ENCODE measurements around the gene AHCTF1. TPM values are rescaled to one million over a fixed set of nuclear protein-coding genes. Genes with fewer than 3 reads are reported as not detected.
"Not testable (repeated sequence)": the region's sequence is repeated elsewhere in the genome, so short reads cannot be mapped to it uniquely, and the experiment has no call there.

AHCTF1 gene
- total RNA-seq, 1 donor from 2014 or later: 20.2 TPM

DNA sequence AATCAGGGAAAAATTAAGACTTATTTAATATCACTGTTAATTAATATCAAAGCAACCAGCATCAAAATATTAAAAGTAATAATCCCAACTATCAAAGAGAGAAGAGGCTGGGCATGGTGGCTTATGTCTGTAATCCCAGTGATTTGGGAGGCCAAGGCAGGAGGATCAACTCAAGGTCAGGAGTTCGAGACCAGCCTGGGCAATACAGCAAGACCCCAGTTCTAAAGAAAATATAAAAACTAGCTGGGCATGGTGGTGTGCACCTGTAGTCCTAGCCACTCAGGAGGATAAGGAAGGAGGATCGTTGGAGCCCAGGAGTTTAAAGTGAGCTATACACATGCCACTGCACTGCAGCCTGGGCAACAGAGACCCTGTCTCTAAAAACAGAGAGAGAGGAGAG is 43.2 kb downstream of the AHCTF1 start:
- H3K9me3 Mint-ChIP-seq (ENCODE audit: unreplicated experiment): no peaks in the 10 kb centered on the region

DNA sequence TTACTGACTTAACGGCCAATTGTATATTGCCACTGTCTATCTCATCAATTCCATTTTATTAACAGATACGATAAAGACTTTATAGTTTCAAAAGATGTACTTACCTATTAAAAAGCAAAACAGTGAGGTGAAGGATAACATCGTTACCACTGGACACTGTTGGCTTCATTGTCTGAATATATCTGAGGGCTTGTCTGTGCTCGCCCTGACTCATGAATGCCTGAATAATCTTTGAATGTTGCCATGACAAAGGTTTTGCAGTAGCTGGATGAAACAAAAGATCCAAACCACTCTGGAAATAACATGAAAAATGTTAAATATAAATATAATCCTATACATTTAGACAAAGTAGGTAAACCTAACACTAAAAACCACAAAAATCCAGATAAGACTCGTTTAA is 46.4 kb downstream of the AHCTF1 start:
- not testable (repeated sequence) for DNase-seq (ENCODE audit: low spot score)

More for the DNA sequence above, 43.2 kb downstream of the AHCTF1 start:
- TF ChIP-seq, protein P1, sequence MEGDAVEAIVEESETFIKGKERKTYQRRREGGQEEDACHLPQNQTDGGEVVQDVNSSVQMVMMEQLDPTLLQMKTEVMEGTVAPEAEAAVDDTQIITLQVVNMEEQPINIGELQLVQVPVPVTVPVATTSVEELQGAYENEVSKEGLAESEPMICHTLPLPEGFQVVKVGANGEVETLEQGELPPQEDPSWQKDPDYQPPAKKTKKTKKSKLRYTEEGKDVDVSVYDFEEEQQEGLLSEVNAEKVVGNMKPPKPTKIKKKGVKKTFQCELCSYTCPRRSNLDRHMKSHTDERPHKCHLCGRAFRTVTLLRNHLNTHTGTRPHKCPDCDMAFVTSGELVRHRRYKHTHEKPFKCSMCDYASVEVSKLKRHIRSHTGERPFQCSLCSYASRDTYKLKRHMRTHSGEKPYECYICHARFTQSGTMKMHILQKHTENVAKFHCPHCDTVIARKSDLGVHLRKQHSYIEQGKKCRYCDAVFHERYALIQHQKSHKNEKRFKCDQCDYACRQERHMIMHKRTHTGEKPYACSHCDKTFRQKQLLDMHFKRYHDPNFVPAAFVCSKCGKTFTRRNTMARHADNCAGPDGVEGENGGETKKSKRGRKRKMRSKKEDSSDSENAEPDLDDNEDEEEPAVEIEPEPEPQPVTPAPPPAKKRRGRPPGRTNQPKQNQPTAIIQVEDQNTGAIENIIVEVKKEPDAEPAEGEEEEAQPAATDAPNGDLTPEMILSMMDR (IDR thresholded peaks at IDR 0.05; ENCODE audit: unreplicated experiment): no peak
- Mint-ChIP-seq H3K4me3 (ENCODE audit: unreplicated experiment) (no peak overlapping the region), H3K4me1 (ENCODE audit: unreplicated experiment) (no peaks in the 10 kb centered on the region), H3K27ac (ENCODE audit: unreplicated experiment) (no peak overlapping the region), H3K36me3 (ENCODE audit: low read depth, unreplicated experiment) (peaks cover 6% of the 10 kb centered on the region), H3K27me3 (ENCODE audit: unreplicated experiment) (no peaks in the 10 kb centered on the region)
- no peak for DNase-seq (ENCODE audit: low spot score)

DNA sequence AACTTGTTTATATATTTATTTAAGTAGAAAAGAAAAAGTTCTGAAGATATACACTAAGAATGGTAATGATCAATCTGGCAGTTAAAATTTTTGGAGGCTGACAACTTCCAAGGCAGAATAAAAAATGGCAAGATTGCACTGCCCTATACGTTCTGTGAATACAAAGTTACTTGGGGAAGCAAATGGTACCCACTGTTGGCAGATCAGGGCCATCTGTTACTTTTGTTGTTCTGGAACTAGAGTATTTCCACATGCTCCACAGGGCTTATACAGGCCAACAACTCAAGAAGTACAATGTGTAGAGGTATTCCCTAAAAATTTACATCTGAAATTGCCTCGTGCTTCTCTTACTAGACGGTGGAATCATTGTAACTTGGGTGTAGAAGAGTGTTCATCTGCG is 53.2 kb downstream of the AHCTF1 start:
- no peaks in the 10 kb centered on the region for H3K9me3 Mint-ChIP-seq (ENCODE audit: unreplicated experiment)
- H3K4me1 Mint-ChIP-seq (ENCODE audit: unreplicated experiment): no peaks in the 10 kb centered on the region
- no peak for DNase-seq (ENCODE audit: low spot score)
- no peak overlapping the region for H3K27ac Mint-ChIP-seq (ENCODE audit: unreplicated experiment)
- TF ChIP-seq, protein P1 (IDR thresholded peaks at IDR 0.05; ENCODE audit: unreplicated experiment): no peak
- H3K36me3 Mint-ChIP-seq (ENCODE audit: low read depth, unreplicated experiment): peaks cover 19% of the 10 kb centered on the region
- no peak overlapping the region for H3K4me3 Mint-ChIP-seq (ENCODE audit: unreplicated experiment)
- peaks cover 1% of the 10 kb centered on the region for H3K27me3 Mint-ChIP-seq (ENCODE audit: unreplicated experiment)

More for the DNA sequence above, 46.4 kb downstream of the AHCTF1 start:
- not testable (repeated sequence) for H3K27me3 Mint-ChIP-seq (ENCODE audit: unreplicated experiment); H3K4me1 Mint-ChIP-seq (ENCODE audit: unreplicated experiment); H3K27ac Mint-ChIP-seq (ENCODE audit: unreplicated experiment); H3K36me3 Mint-ChIP-seq (ENCODE audit: low read depth, unreplicated experiment); H3K4me3 Mint-ChIP-seq (ENCODE audit: unreplicated experiment); H3K9me3 Mint-ChIP-seq (ENCODE audit: unreplicated experiment)

DNA sequence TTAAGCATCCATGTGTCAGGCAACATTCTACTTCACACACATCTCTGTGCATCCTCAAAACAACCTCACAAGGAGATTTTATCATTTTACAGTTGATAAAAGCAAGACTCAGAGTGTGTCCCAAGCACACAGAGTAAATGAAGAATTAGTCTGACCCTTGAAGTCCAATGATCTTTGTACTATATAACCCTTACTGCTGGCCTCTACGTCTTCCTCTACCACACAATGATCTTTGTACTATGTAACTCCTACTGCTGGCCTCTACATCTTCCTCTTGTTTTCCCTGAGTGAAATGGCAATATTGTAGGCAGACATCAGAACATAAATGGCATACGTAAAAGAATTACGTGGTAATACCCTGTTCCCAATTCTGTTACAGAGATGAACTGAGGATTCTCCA is 55.3 kb downstream of the AHCTF1 start:
- Mint-ChIP-seq H3K27ac (ENCODE audit: unreplicated experiment) (no peak overlapping the region), H3K4me1 (ENCODE audit: unreplicated experiment) (no peaks in the 10 kb centered on the region), H3K4me3 (ENCODE audit: unreplicated experiment) (peak overlapping the region; percentile 22), H3K36me3 (ENCODE audit: low read depth, unreplicated experiment) (peaks cover 20% of the 10 kb centered on the region), H3K9me3 (ENCODE audit: unreplicated experiment) (no peaks in the 10 kb centered on the region), H3K27me3 (ENCODE audit: unreplicated experiment) (peaks cover 1% of the 10 kb centered on the region)
- DNase-seq (ENCODE audit: low spot score): no peak
- TF ChIP-seq, protein P1 (IDR thresholded peaks at IDR 0.05; ENCODE audit: unreplicated experiment): no peak

DNA sequence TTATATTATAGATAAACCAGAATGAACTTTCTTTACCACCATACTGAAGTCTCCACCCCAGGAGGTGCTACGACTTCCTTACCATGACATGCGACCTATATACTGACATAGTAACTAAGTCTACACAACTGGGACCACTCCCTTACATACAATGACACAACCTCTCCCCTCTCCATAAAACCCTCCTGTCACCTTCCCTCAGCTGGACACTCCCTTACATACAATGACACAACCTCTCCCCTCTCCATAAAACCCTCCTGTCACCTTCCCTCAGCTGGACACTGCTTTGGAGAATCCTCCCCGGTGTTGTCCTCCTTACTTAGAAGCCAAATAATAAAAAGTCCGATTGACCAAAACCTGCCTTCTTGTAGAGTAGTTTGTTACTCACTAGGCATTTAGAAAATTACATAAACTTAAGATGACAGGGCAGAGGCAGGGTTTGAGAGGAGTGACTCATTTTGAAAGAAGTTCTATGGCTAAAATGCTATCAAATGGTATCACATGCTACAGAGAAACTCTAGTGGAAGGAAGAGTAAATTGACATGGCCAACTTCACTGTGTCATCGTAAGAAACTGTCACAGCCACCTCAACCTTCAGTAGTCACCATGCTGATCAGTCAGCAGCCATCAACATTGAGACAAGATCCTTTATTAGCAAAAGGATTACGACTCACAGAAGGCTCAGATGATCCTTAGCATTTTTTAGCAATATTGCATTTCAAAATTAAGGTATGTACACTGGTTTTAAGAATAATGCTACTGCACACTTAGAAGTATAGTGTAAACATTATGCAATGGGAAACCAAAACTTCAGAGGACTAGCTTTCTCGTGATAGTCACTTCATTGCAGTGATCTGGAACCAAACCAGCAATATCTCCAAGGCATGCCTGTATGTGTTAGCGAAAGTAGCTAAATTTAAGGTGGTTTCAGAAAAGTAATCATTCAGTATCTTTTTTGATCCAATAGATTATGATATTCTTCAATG is 56.4 kb downstream of the AHCTF1 start:
- TF ChIP-seq, protein P1 (IDR thresholded peaks at IDR 0.05; ENCODE audit: unreplicated experiment): no peak
- peaks cover 1% of the 10 kb centered on the region for H3K27me3 Mint-ChIP-seq (ENCODE audit: unreplicated experiment)
- no peak overlapping the region for H3K4me3 Mint-ChIP-seq (ENCODE audit: unreplicated experiment)
- no peaks in the 10 kb centered on the region for H3K4me1 Mint-ChIP-seq (ENCODE audit: unreplicated experiment)
- H3K9me3 Mint-ChIP-seq (ENCODE audit: unreplicated experiment): no peaks in the 10 kb centered on the region
- H3K27ac Mint-ChIP-seq (ENCODE audit: unreplicated experiment): no peak overlapping the region
- H3K36me3 Mint-ChIP-seq (ENCODE audit: low read depth, unreplicated experiment): peaks cover 20% of the 10 kb centered on the region
- DNase-seq (ENCODE audit: low spot score): no peak

Measured in endothelial cell (in vitro differentiated cells).